ENCODE results near the gene LKAAEAR1.

The LKAAEAR1 gene

DNA sequence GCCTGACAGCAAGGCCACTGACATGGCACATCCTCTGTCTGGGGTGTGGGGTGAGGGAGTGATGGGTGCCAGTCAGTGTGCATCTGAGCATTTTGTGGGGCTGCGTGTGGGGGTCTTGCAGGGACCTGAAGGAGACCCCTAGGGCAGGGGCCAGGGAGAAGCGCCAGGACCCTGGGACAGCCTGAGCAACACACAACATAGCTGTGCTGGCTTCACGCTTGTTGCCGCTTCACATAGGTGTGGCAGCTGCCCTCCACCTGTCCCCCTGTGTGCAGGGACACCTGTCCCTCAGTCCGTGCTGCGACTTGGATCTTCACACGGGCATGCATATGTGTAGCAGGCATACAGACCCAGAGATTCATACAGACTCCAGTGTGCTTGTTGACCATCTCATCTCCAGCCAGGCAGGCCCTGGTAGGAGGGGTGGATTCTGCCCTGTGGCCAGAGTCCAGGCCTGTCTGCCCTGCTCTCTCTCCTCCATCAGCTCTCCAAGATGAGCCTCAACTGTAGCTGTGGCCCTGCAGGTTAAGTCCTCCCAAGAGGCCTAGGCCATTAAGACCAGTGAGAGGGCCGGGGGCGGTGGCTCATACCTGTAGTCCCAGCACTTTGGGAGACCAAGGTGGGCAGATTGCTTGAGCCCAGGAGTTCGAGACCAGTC is 26.3 kb upstream of the LKAAEAR1 start:
- DNase-seq (ENCODE audit: low spot score), result no peak

DNA sequence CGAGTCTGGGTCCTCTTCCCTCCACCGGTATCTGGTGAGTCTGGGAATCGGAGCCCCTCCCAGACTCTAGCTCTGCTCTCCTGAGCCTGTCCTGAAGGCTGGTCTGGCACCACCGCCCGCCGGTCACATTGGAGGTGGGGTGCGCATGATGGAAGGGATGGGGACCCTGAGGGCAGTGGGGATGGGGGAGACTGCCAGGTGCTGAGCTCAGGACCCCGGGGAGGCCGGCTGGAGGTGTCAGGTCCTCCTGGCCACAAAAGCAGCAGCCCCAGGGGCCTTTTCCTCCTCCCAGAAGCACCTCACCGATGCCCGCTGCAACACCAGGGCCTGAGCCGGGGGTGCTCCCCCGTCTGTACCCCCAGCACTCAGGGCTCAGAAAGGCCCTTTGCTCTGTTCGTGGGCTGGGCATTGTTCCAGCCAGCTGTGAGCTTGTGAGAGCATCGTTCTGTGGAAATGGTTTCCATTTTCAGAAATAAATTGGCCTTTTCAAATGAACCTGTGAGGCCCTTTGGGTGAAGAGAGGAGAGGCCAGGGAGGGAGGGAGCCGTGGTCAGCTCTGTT is 25.7 kb upstream of the LKAAEAR1 start:
- no peak for DNase-seq (ENCODE audit: low spot score)

DNA sequence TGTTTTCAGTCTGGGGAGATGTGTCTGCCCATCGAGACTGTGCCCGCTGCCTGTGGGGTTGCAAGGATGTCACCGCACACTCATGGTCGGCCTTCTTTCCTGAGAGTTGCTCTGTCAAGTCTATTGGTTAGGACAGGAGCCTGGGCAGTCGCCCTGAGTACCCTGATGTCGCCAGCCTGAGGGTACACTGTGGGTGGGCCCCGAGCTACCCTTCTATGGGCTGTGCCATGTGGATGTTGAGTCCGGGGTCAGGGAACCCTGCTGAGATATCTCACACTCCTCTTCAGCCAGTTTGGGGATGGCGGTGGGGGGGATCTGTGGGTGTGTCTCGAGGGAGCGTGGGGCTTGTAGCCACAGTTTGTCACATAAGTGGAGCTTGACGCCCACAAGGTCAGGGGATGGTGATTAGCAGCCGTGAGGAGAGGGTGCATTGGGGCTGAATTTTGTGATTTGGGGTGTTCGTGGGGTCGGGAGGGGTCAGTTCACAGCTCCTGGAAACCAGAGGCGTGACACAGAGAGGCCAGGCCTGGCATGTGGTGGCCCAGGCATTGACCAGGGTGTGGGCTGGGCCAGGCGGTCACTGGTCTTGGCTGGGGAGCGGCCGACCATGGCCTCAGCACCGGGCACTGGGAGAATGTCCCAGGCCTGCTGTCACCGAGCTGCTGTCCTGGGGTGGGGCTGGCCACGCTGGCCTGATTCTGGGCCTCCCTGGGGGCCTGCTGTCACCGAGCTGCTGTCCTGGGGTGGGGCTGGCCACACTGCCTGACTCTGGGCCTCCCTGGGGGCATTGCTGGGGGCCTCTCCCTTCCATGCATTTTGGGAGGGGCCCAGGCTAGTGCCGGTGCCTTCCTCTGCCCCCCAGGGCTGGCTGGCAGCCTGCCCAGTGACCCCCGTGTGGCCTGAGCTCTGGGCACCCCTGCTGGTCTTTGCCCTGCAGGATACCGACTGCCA is 24.8 kb upstream of the LKAAEAR1 start:
- no peak for DNase-seq (ENCODE audit: low spot score)

DNA sequence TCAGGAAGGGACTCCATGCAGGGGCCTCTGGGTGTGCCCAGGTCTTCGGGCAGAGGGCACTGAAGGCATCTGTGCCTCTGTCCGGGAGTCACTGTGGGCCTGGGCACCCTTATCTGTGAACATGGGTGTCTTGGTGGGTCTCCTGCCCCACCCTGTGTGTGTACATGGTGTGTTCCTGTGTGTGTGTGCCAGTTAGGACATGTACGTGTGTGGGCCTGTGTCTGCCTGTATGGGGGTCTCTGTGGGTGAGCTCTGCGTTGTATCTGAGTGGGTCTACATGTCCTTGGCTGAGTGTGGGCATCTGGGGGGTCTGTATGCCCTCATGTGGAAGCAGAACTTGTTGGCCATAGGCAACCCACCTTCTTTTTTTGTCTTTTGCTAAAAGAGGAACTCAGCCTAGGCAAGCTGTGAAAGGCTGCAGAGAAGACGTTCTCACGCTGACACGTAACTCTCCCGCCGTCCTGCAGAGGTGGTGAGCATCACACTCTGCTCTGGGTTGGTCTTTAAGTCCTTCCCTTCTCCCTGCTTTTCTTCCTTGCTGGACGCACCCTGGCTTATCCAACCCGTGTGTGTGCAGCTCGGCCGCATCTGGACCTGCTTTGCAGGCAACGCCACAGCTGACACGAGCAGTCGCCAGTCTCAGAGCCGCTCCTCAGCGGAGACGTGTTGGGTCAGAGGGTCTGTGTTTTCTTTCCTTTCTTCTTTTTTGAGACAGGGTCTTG is 23.7 kb upstream of the LKAAEAR1 start:
- DNase-seq (ENCODE audit: low spot score), result no peak

DNA sequence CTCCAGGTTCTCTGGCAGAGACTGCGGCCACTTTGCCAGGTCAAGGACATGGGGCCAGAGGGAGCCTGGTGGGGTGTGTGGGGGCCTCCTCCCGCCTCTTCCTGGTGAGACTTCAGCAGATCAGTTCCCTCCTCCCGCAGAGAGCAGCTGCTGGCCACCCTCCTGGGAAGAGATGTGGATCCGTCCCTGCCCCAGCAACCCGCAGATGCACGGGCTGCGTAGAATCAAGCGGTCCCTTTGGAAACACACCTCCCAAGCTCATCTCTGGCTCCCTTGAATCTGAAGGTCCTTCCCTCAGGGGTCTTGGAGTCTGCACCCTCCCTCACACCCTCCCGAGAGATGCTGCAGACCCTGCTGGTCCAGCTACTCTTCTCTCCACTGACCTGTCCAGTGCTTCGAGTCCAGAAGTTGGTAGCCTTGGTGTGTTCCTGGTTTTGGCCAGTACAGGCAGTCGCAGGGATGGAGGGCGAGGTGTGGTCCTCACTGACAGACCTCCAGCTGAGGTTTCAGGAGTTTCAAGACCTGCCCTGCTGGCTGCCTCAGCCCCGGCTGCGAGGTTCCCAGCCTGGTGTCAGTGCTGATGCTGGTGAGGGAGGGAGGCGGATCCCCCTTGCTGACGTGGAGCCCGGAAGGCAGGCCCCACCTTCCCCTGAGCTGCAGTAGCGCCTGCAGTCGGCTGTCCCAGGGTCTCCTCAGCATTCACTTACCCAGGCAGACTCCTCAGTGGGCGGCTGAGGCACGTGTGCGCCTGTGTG is 23.0 kb upstream of the LKAAEAR1 start, which contains the start of gene NPBWR2:
Gene NPBWR2 (minus strand): TSS at position 585 of the 755 bp plus-strand sequence. CDS start 734 bp downstream, outside the sequence.
- DNase-seq (ENCODE audit: low spot score), result no peak

DNA sequence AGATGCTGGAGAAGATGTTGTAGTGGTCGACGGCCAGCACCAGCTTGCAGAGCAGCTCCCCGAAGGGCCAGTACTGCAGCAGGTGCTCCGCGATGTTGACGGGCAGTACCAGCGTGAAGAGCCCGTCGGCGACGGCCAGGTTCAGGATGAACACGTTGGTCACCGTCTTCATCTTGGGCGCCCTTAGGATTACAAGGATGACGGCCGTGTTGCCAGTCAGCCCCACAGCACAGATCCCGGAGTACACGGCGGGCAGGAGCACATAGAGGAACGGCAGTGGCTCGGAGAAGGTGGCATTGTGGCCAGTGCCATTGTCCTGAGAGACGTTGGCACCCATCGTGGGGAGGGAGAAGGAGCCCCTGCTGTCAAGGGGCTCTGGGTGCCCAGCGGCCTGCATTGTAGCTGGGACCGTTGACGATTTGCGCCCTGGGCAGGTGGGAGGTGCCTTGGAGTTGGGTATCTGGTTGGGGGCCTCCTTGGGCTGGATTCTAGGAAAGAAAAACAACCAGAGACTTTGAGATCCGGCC is 22.3 kb upstream of the LKAAEAR1 start:
- DNase-seq (ENCODE audit: low spot score), result no peak

DNA sequence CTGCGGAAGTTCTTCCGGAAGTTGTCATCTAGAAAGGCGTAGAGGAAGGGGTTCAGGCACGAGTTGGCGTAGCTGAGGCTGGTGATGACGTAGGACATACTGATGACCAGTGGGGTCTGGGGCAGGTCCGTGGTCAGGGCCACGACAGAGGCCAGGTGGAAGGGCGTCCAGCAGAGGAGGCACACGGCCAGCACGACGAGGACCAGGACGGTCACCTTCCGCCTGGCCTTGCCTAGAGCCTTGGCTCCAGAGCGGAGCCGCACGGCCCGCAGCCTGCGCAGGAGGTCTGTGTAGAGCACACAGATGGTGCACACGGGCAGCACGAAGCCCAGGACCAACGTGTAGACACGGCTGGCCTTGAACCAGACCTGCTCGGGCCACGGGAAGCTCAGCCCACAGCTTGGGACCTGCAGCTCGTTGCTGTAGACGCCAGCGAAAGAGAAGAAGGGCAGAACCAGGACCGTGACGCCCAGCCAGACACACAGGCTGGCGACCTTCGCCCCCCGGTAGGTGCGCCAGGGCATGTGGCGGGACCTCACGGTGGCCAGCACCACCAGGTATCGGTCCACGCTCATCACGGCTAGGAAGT is 21.7 kb upstream of the LKAAEAR1 start:
- DNase-seq (ENCODE audit: low spot score), result no peak

DNA sequence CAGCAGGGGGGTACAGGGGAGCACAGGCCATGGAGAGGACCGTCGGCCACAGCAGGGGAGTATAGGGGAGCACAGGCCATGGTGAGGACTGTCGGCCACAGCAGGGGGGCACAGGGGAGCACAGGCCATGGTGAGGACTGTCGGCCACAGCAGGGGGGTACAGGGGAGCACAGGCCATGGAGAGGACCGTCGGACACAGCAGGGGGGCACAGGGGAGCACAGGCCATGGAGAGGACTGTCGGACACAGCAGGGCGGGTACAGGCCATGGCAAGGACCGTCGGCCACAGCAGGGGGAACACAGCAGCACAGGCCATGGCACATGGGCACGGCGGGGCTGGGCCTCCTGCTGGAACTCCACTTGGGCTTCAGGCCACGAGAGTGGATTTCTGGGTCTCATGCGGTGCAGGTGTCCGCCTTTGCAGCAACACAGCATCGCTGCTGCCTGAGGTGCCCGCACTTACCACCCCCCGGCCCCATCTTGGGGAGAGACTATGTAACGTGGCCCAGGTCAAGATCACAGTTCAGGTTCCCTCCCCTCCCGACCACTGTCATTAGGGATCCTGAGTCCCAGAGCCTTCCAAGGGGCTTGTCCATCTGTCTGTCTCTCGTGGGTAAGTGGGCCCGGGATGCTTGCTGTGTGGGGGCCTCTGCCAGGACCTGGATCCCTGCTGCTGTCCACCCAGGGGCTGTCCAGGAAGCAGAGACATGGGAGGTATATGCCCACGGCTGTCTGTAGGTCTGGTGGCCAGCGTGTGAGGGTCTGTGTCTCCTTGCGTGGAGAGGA is 20.7 kb upstream of the LKAAEAR1 start:
- DNase-seq (ENCODE audit: low spot score), result no peak

DNA sequence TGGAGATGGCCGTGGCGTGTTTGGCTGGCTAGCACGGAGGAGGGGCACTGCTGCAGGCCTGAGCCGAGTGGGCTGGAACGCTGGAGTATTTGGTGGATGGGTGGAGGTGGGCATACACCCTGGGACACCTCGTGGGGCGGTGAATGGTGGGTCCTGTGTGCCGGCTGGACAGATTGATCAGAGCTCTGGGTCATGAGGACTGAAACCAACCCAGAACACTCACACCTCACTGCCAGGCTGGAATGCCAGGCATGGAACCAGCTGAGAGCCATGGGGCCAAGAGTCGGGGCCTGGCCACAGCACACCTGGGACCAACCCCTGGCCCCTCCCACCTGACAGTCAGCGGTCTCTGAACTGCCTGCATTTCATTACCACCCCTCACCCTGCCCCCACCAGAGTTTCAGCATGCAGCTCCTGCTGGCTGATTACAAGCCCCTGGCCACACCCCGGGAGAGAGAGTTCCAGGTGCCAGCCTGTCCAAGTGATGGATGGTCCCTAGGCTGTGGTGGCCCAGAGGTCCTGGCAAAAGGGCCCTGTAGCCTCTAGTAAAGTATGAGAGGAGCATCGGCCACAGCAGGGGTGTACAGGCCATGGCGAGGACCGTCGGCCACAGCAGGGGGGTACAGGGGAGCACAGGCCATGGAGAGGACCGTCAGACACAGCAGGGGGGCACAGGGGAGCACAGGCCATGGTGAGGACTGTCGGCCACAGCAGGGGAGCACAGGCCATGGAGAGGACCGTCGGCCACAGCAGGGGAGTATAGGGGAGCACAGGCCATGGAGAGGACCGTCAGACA is 19.9 kb upstream of the LKAAEAR1 start:
- DNase-seq (ENCODE audit: low spot score), result no peak

DNA sequence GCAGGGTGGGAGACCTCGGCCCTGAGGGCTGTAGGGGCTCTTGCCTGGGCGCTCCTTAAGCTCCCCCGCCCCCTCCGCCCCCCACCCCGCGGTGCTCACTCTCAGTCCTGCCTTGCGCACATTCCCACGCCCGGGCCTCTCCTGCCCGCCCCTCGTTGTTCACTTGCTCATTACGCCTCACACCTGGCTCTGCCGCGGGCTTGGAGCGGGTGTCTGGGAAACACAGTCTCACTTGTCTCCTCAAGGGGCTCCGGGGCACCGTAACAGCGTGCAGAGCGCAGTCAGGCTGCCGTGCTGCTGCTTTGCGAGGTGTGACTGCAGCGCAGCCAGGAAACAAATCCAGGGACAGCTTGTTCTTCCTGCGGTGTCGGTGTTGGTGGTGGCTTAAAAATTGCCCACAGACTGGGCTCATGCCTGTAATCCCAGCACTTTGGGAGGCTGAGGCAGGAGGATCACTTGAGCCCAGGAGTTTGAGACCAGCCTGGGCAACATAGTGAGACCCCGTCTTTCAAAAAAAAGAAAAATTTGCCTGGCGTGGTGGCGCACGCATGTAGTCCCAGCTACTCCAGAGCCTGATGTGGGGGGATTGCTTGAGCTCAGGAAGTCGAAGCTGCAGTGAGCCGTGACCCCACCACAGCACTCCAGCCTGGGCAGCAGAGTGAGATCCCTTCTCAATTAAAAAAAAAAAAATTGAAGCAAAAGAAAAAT is 18.6 kb upstream of the LKAAEAR1 start:
- DNase-seq (ENCODE audit: low spot score), result no peak

DNA sequence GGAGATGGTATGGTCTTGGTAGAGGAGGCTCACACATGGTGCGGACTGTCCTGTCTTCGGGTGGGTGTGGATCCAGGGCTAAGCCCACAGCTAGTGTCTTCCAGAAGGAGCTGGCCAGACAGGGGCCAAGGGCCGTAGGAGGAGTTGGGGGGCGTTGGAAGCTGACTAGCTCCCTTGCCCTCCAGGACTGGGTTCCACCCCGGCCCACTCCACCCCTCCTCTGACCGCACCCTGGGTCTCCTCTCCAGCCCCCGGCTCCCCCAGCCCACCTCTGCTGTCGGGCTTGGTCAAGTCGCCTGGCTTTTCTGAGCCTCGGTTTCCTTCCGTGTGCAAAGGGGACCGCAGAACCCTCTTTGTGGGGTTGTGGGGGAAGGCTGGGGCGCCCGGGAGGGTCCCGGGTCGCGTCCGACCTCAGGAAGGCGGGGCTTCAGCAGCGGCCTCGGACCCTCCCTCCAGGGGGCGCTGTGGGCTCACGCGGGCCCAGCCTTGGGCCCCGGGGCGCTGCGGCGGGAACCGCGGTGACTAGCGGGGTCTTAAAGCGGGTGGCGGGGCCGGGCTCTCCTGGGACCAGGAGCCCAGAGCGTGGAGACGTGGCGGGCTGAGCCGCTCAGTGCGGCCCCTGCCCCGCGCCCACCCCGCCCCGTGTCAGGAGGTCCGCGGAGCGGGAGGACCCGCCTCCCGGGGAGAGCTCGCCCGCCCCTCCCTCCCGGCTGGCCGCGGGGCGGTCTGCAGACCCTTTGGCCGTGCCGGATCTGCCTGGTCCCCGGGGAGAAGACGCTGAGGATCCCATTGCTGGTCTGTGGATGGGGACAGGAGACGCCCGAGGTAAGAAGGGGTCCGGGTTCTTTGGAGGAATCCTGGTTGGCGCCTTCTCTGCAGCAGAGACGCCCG is 17.8 kb upstream of the LKAAEAR1 start:
- DNase-seq (ENCODE audit: low spot score), result no peak

DNA sequence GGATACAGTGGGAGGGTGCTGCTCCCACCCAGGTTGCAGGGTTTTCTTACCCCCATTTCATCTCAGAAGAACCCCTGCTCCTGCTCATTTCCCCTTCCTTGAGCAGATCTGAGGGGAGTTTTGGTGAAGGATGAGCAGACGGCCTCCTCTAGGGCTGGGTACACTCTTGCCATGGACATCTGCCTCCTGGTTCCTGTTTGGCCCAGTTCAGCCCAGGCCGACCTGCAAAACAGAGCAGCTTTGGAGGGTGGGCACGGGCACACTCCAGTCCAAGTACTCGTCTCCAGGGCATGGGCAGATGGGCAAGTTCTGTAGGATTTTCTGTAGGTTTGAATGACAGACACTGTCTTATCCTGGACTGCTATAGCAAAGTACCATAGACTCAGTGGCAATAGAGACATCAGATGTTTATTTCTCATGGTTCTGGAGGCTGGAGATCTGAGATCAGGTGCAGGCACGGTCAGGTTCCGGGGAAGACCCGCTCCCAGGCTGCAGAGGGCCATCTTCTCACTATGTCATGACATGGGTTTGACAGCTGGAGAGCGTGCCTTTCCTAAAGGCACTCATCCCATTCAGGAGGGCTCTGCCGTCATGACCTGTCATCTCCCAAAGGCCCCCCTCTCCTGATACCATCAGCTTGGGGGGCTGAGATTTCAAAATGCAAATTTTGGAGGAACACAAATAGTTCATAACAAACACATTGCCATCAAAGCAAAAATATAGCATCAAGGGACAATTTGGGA is 16.9 kb upstream of the LKAAEAR1 start:
- no peak for DNase-seq (ENCODE audit: low spot score)

DNA sequence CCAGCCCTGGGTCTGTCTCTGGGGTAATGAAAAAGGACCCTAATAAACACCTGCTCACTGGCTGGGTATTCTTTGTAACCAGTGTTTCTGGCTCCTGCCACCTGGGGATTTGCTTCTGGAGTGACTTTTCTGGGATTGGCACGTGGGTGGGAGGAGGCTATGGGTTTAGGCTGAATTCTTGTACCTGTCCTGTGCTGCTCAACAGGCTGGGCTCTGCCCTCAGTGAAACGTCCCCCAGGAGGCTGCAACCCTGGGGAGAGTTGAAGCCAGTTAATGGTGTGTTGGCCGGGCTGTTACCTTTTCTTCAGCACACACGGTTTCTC is 16.3 kb upstream of the LKAAEAR1 start:
- DNase-seq (ENCODE audit: low spot score), result no peak

DNA sequence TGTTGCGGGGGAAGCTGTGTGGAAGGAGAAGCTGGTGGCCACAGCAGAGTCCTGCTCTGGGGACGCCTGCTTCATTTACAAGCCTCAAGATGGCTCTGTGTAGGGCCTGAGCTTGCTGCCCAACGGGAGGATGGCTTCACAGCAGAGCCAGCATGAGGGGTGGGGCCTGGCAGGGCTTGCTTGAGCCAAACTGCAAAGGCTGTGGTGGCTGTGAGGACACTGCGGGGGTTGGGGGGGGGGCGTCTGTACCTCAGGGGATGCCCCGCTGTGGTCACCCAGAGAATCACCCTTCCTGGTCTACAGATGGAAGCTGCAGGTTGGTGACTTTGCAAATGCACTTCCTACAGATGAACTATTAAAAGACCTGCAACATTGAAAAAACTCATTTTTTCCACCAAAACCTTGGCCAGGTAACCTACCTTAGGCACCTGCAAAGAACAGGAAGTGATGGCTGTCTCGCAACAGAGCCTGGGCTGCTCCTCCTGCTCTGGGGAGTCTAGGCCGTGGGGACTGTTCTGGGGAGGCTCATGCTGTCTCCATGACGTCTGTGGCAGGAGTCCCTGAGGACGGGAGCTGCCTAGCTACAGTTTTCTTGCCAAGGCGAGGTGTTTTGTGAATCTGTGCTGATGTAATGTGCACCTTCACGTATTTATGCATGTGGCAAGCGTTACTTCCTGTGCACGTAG is 15.8 kb upstream of the LKAAEAR1 start:
- no peak for DNase-seq (ENCODE audit: low spot score)

DNA sequence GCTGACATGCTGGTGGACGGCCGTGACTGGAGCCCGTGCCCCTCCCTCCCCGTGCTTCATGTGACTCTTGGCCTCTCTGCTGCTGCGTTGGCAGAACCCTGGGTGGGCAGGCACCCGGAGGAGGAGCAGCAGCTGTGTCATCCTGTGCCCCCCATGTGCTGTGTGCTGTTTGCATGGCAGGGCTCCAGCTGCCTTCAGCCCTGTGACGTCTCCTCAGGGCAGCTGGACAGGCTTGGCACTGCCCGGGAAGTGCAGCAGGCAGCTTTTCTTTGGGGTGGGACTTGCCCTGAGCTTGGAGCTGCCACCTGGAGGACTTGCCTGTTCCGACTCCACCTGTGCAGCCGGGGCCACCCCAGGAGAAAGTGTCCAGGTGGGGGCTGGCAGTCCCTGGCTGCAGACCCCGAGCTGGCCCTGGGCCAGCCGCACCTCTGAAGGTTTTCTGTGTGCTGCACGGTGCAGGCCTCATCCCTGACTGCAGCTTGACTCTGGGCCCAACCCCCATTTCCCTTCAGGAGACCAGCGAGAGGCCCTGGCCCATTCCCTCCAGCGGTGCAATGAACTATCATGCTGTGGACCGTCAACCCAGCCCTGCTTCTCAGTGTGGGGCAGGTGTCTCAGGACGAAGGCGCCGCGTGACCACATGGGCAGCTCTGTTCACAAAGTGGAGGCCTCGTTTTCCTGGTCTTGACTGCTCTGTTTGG is 15.0 kb upstream of the LKAAEAR1 start:
- DNase-seq (ENCODE audit: low spot score), result no peak

Data from putamen (tissue), 1 donor.